HepG2 (cell line): ENCODE data around the gene NDUFAF8. TPM values are rescaled to one million over a fixed set of nuclear protein-coding genes. Genes with fewer than 3 reads are reported as not detected.

Source experiments
- ATAC-seq: fragments of 200-7000 bp; cut with Tn5 transposase; 3 replicates; pipeline ENCODE4 v1.9.1; 2020; ENCODE audit warnings: mild to moderate bottlenecking, moderate library complexity
- BruUV-seq: library from RNA; stranded (reverse); fragments of 400-500 nt; replicated peaks from 2 replicates; lab custom pipeline; 2021; lab: Mats Ljungman, UMichigan
- CTCF ChIA-PET: fragments of 300-600 bp; formaldehyde crosslinking; extraction: SDS; loops from one replicate; lab custom pipeline; 2021; ENCODE audit warnings: low total read pairs, inconsistent platforms, low intra/inter-chr PET ratio; lab: Yijun Ruan, JAX
- POLR2A ChIA-PET: fragments of 350-600 bp; sonication (Branson Sonifier 250); formaldehyde crosslinking; loops from one replicate; lab custom pipeline; 2020; ENCODE audit warnings: antibody characterized with exemption, inconsistent platforms; lab: Yijun Ruan, JAX
- DNase-seq: peaks from one replicate; pipeline ENCODE4 v3.0.0-alpha.2; 2015; ENCODE audit warnings: low spot score
- FAIRE-seq: peaks from 3 replicates; lab custom pipeline; 2011; peaks lifted over from hg19 to GRCh38; lab: Jason Lieb, UNC
- H2AFZ ChIP-seq: one replicate; pipeline ENCODE4 v1.6.1; 2011; ENCODE audit warnings: low read length, inconsistent platforms
- H3K27ac ChIP-seq: fragments of 300-600 bp; 3 replicates; pipeline ENCODE4 v1.8.0; 2011; ENCODE audit warnings: mixed run types, mild to moderate bottlenecking, mixed read lengths, low read length, inconsistent platforms; ENCODE audit not compliant: insufficient read depth; ENCODE audit errors: extremely low read length
- H3K27me3 ChIP-seq, 2 experiments: fragments of 200-600 bp in 1 of 2; 2 replicates in 1 of 2; 3 replicates in 1 of 2; pipeline versions ENCODE4 v1.6.0 to v1.8.0; 2011; ENCODE audit warnings: low read length in 2 of 2, mild to moderate bottlenecking in 2 of 2, moderate library complexity in 2 of 2, inconsistent platforms in 1 of 2; ENCODE audit not compliant: insufficient read depth in 2 of 2, control insufficient read depth in 1 of 2
- H3K36me3 ChIP-seq, 2 experiments: fragments of 200-600 bp in 1 of 2; replicated peaks in 1 of 2; 2 replicates in 1 of 2; 3 replicates in 1 of 2; pipeline versions ENCODE4 v1.5.1 to v1.8.0; 2011; ENCODE audit warnings: low read length in 2 of 2, inconsistent platforms in 1 of 2; ENCODE audit not compliant: insufficient read depth in 2 of 2, control insufficient read depth in 1 of 2
- H3K4me1 ChIP-seq: 2 replicates; pipeline ENCODE4 v1.5.1; 2012; ENCODE audit warnings: low read length, inconsistent platforms; ENCODE audit not compliant: insufficient read depth
- H3K4me2 ChIP-seq: 2 replicates; pipeline ENCODE4 v1.6.0; 2011; ENCODE audit warnings: low read depth, low read length, inconsistent platforms
- H3K4me3 ChIP-seq, 3 experiments: fragments of 200-600 bp in 1 of 3; sonication (generic), shearing (Covaris generic) in 1 of 3; replicated peaks in 1 of 3; 2 replicates each; pipeline ENCODE4 v1.5.1; 2011 to 2016; ENCODE audit warnings: low read length in 3 of 3, inconsistent platforms in 2 of 3, low read depth in 2 of 3, mild to moderate bottlenecking in 2 of 3, control low read depth in 1 of 3, mixed read lengths in 1 of 3; ENCODE audit not compliant: insufficient read depth in 1 of 3
- H3K79me2 ChIP-seq: one replicate; pipeline ENCODE4 v1.6.1; 2011; ENCODE audit warnings: low read length, inconsistent platforms; ENCODE audit not compliant: insufficient read depth
- H3K9ac ChIP-seq: 2 replicates; pipeline ENCODE4 v1.6.0; 2011; ENCODE audit warnings: mild to moderate bottlenecking, low read depth, low read length, inconsistent platforms; ENCODE audit not compliant: insufficient read depth
- H3K9me3 ChIP-seq: 2 replicates; pipeline ENCODE4 v1.5.1; 2012; ENCODE audit warnings: mild to moderate bottlenecking, low read length
- H4K20me1 ChIP-seq: 2 replicates; pipeline ENCODE4 v1.6.0; 2011; ENCODE audit warnings: inconsistent platforms, mild to moderate bottlenecking, low read length, moderate library complexity; ENCODE audit not compliant: insufficient read depth
- ATF5 ChIP-seq: sonication (generic); formaldehyde crosslinking; IDR thresholded peaks from 2 replicates; pipeline ENCODE4 v1.4.0; 2020; ENCODE audit warnings: mild to moderate bottlenecking, low read depth, missing genetic modification reagents
- DNMT1 ChIP-seq: sonication (generic); formaldehyde crosslinking; IDR thresholded peaks from 2 replicates; pipeline ENCODE4 v1.5.1; 2020; ENCODE audit warnings: mild to moderate bottlenecking, missing genetic modification reagents
- IRF2 ChIP-seq: IDR thresholded peaks from 2 replicates; pipeline ENCODE4 v1.6.1; 2018; ENCODE audit warnings: missing genetic modification reagents, missing compliant biosample characterization
- KLF12 ChIP-seq: sonication (generic); formaldehyde crosslinking; IDR thresholded peaks from 2 replicates; pipeline ENCODE4 v1.4.0; 2020; ENCODE audit warnings: missing genetic modification reagents, borderline replicate concordance
- RAD21 ChIP-seq: fragments of 450-650 bp; formaldehyde crosslinking; IDR thresholded peaks from 2 replicates; pipeline ENCODE4 v1.5.0; 2020; ENCODE audit warnings: mild to moderate bottlenecking
- SATB2 ChIP-seq: sonication (generic); formaldehyde crosslinking; IDR thresholded peaks from 2 replicates; pipeline ENCODE4 v1.5.0; 2020; ENCODE audit warnings: missing genetic modification reagents
- SRSF1 ChIP-seq: fragments of 200-400 bp; formaldehyde crosslinking; optimal IDR thresholded peaks from 2 replicates; pipeline ENCODE3; 2017; ENCODE audit warnings: mild to moderate bottlenecking, low read depth, low read length, moderate library complexity
- STAG1 ChIP-seq: sonication (generic); formaldehyde crosslinking; IDR thresholded peaks from 2 replicates; pipeline ENCODE4 v1.4.0; 2020; ENCODE audit warnings: missing genetic modification reagents
- USF2 ChIP-seq, 2 experiments: sonication (generic) in 1 of 2; formaldehyde crosslinking in 1 of 2; IDR thresholded peaks; 2 replicates each; pipeline versions ENCODE4 v1.5.1 to v1.6.1; 2011 to 2020; ENCODE audit warnings: borderline replicate concordance in 1 of 2, low read depth in 1 of 2, low read length in 1 of 2, mild to moderate bottlenecking in 1 of 2, missing genetic modification reagents in 1 of 2, moderate library complexity in 1 of 2
- XRCC5 ChIP-seq: fragments of 200-400 bp; formaldehyde crosslinking; optimal IDR thresholded peaks from 2 replicates; pipeline ENCODE3; 2017; ENCODE audit warnings: mild to moderate bottlenecking, low read length
- WGBS: methylation state at CpG from one replicate; pipeline ENCODE4 v1.1.6; 2017; ENCODE audit warnings: low lambda C conversion rate; 5-methylcytosine and 5-hydroxymethylcytosine counted together
- in situ Hi-C: cut with HindIII; loops from 2 replicates; pipeline ENCODE4 v1.10.0; 2017; ENCODE audit warnings: low pct_unique_long_range_greater_than_20kb; ENCODE audit not compliant: extremely low pct_ligation_motif_present
- intact Hi-C: fragments of 100-400 bp; cut with micrococcal nuclease; formaldehyde crosslinking; loops from one replicate; pipeline ENCODE4 v1.10.0; 2022; ENCODE audit not compliant: unreplicated experiment
- polyA plus RNA-seq, 8 experiments: library from polyadenylated mRNA; depleted of rRNA in 3 of 8; stranded (reverse) in 7 of 8; unstranded in 1 of 8; fragments of >200 nt; fragmentation: Illumina TruSeq in 4 of 8; extraction: Trizol in 4 of 8; gene quantifications; 2 replicates each; pipeline versions ENCODE4 v1.2.1 to v1.2.3, GENCODE V29; 2011 to 2016; ENCODE audit warnings: low read depth in 4 of 8, missing spikeins in 1 of 8, mixed read lengths in 1 of 8; ENCODE audit not compliant: insufficient read depth in 1 of 8
- total RNA-seq, 5 experiments: library from RNA; depleted of rRNA; stranded (reverse); fragments of >200 nt; fragmentation: Illumina TruSeq; extraction: Trizol; gene quantifications; 2 replicates each; pipeline ENCODE4 v1.2.3, GENCODE V29; 2016; ENCODE audit warnings: low read depth in 1 of 5
- TF ChIP-seq, protein P1 (sequence below): sonication (generic); formaldehyde crosslinking; IDR thresholded peaks from 2 replicates; pipeline ENCODE4 v1.4.0; 2020; ENCODE audit warnings: missing genetic modification reagents
- TF ChIP-seq, protein P2 (sequence below): sonication (generic); formaldehyde crosslinking; IDR thresholded peaks from 2 replicates; pipeline ENCODE4 v1.4.0; 2020; ENCODE audit warnings: mild to moderate bottlenecking, missing genetic modification reagents
- TF ChIP-seq, protein P3 (sequence below): sonication (generic); formaldehyde crosslinking; IDR thresholded peaks from 2 replicates; pipeline ENCODE4 v1.5.0; 2020; ENCODE audit warnings: mild to moderate bottlenecking, missing genetic modification reagents, moderate library complexity

Gene NDUFAF8
- total and polyA plus RNA-seq, 2 of the 13 experiments (the other 11 are each of a cell fraction or from before 2014, with no cell fraction given), result 75.6 to 233 TPM

- intact Hi-C loops (no loop called here), in situ Hi-C loops (no loop called here)
- H4K20me1 ChIP-seq, result no peaks in the 10 kb centered on the region
- peaks cover 13% of the 10 kb centered on the region for H3K4me1 ChIP-seq
- H3K9me3 ChIP-seq, result no peaks in the 10 kb centered on the region
- FAIRE-seq (no peak), DNase-seq (no peak), ATAC-seq (peak; percentile 52)
- no peak overlapping the region for H3K4me3 ChIP-seq
- no peak overlapping the region for H3K27ac ChIP-seq
- 98% methylated on average over 20 of the region's 26 CpGs for WGBS
- H3K36me3 ChIP-seq, result peaks cover 25 to 32% of the 10 kb centered on the region in 2 experiments; a peak in 4 of 5 replicates
- no peaks in the 10 kb centered on the region for H3K27me3 ChIP-seq
- H2AFZ ChIP-seq, result no peak overlapping the region
- ChIA-PET CTCF (interaction anchor here (1.8 kb wide), 1 partner anchor 88 kb away, joined by 12 read pairs; no protein-coding TSS in a partner anchor), POLR2A (interaction anchor here (2.9 kb wide), 1 partner anchor 9 kb away, joined by 10 read pairs; the partner anchor contains the start of genes NDUFAF8 and TEPSIN)
- no TSS peak for BruUV-seq
- H3K9ac ChIP-seq, result no peak overlapping the region
- H3K79me2 ChIP-seq, result no peaks in the 10 kb centered on the region
- no peak overlapping the region for H3K4me2 ChIP-seq
- TF ChIP-seq, protein P1, sequence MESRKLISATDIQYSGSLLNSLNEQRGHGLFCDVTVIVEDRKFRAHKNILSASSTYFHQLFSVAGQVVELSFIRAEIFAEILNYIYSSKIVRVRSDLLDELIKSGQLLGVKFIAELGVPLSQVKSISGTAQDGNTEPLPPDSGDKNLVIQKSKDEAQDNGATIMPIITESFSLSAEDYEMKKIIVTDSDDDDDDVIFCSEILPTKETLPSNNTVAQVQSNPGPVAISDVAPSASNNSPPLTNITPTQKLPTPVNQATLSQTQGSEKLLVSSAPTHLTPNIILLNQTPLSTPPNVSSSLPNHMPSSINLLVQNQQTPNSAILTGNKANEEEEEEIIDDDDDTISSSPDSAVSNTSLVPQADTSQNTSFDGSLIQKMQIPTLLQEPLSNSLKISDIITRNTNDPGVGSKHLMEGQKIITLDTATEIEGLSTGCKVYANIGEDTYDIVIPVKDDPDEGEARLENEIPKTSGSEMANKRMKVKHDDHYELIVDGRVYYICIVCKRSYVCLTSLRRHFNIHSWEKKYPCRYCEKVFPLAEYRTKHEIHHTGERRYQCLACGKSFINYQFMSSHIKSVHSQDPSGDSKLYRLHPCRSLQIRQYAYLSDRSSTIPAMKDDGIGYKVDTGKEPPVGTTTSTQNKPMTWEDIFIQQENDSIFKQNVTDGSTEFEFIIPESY (CRISPR knock-in tag), result 0 out of 2 replicates have a peak, but pooled peaks have one; percentile 25
- TF ChIP-seq SRSF1 (no peak), DNMT1 (CRISPR knock-in tag) (0 out of 2 replicates have a peak, but pooled peaks have one; percentile 27), USF2 (IDR thresholded peaks at IDR 0.05; ENCODE audit: low read depth, low read length) (no peak), USF2 (CRISPR knock-in tag; IDR thresholded peaks at IDR 0.05; ENCODE audit: borderline replicate concordance) (no peak), XRCC5 (peak; percentile 40), ATF5 (CRISPR knock-in tag) (no peak), RAD21 (CRISPR knock-in tag) (peak; percentile 68), STAG1 (CRISPR knock-in tag) (peak; percentile 72), SATB2 (CRISPR knock-in tag) (no peak), KLF12 (CRISPR knock-in tag) (no peak), IRF2 (CRISPR knock-in tag) (no peak)
- TF ChIP-seq, protein P2, sequence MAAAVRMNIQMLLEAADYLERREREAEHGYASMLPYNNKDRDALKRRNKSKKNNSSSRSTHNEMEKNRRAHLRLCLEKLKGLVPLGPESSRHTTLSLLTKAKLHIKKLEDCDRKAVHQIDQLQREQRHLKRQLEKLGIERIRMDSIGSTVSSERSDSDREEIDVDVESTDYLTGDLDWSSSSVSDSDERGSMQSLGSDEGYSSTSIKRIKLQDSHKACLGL (CRISPR knock-in tag), result no peak
- TF ChIP-seq, protein P3, sequence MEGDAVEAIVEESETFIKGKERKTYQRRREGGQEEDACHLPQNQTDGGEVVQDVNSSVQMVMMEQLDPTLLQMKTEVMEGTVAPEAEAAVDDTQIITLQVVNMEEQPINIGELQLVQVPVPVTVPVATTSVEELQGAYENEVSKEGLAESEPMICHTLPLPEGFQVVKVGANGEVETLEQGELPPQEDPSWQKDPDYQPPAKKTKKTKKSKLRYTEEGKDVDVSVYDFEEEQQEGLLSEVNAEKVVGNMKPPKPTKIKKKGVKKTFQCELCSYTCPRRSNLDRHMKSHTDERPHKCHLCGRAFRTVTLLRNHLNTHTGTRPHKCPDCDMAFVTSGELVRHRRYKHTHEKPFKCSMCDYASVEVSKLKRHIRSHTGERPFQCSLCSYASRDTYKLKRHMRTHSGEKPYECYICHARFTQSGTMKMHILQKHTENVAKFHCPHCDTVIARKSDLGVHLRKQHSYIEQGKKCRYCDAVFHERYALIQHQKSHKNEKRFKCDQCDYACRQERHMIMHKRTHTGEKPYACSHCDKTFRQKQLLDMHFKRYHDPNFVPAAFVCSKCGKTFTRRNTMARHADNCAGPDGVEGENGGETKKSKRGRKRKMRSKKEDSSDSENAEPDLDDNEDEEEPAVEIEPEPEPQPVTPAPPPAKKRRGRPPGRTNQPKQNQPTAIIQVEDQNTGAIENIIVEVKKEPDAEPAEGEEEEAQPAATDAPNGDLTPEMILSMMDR, result peak; percentile 90
Measured at GRCh38 chr17:81230043-81230820, 8.9 kb upstream of the NDUFAF8 start.
